ENCODE data around the gene RRBP1.
A peak's percentile ranks its signal among the peaks of the same experiment; 100 is the strongest.
"Not testable (repeated sequence)": the region's sequence is repeated elsewhere in the genome, so short reads cannot be mapped to it uniquely, and the experiment has no call there.

The RRBP1 gene

DNA sequence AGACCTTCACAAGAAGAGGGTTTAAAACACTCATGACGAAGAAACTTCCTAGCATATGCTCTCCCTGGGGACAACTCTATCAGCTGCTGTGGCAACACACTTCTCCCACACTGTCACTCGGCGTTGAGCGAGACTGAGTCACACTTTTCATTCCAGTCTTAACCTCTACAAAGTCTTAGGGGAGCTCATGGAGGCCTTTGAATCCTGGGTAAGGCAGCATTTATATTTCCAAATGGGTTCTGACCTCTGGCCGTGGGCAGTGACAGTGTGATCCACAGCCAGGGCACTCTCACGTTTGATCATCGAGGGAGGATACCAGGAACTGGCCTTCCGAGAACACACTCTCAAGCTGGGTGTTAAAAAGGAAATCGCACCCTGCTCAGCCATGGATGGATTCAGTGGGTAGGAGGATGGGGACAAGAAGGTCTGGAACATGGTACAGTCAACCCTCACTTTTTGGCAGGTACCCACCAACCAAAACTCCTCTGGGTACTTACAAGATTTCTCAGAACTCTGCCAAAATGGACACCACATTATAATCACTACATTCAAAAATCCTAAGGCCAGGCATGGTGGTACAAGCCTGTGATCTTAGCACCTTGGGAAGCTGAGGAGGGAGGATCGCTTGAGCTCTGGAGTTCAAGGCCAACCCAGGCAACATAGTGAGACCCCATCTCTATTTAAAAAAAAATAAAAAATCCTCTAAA is 19.6 kb downstream of the RRBP1 start:
- peak; percentile 67 for DNase-seq

GRCh38 chr20:17661121-17661744 is 20.8 kb downstream of the RRBP1 start:
- DNase-seq = peak; percentile 44

GRCh38 chr20:17660667-17661066 is 21.4 kb downstream of the RRBP1 start:
- DNase-seq = no peak

GRCh38 chr20:17659801-17660200 is 22.2 kb downstream of the RRBP1 start:
- DNase-seq = no peak

DNA sequence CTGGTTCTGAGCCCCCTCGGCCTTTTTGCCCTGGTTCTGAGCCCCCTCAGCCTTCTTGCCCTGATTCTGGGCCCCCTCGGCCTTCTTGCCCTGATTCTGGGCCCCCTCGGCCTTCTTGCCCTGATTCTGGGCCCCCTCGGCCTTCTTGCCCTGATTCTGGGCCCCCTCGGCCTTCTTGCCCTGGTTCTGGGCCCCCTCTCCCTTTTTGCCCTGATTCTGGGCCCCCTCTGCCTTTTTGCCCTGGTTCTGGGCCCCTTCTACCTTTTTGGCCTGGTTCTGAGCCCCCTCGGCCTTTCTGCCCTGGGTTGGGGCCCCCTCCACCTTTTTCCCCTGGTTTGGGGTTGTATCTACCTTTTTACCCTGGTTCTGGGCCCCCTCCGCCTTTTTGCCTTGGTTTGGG is 22.7 kb downstream of the RRBP1 start:
- not testable (repeated sequence) for DNase-seq

GRCh38 chr20:17658648-17658993 is 23.4 kb downstream of the RRBP1 start:
- DNase-seq = no peak

GRCh38 chr20:17657898-17658647 is 24.0 kb downstream of the RRBP1 start:
- DNase-seq = no peak

DNA sequence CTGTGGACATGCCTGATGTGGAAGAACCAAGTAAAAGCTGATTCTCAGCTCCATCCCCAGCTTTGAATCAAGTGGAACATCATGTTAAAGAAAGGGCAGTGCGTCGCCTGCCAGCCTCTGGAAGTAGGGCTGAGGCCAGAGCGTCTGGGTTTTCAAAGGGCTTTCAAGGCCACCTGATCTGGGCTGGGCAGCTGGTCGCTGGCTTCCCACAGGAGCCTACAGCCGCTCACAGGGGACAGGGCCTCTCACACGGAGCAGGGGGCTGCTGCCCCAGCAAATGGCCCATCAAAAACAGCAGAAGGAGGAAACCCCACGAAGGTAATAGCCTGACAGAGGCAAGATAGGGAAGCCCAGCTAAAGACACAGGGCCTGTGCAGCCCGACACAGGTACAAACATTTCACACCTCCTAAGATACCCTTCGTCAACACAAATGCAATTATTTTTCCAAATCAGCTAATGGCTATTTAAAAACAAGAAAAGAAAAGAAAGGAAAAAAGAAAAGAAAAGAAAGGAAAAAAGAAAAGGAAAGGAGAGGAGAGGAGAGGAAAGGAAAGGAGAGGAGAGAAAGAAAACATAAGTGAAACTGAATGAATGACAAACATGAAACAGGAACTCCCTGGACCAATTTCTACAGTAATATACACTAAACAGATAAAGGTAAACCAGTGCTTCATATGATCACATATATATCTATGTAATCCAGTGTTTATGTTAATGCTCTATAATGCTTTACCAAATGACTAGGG is 24.8 kb downstream of the RRBP1 start:
- DNase-seq = no peak

GRCh38 chr20:17655865-17656479 is 26.1 kb downstream of the RRBP1 start:
- DNase-seq = no peak

GRCh38 chr20:17655286-17655651 is 26.8 kb downstream of the RRBP1 start:
- DNase-seq = peak; percentile 34

GRCh38 chr20:17654649-17655285 is 27.3 kb downstream of the RRBP1 start:
- peak; percentile 58 for DNase-seq

- DNase-seq = no peak
Observed at GRCh38 chr20:17653835-17654648, 28.0 kb downstream of the RRBP1 start.

DNA sequence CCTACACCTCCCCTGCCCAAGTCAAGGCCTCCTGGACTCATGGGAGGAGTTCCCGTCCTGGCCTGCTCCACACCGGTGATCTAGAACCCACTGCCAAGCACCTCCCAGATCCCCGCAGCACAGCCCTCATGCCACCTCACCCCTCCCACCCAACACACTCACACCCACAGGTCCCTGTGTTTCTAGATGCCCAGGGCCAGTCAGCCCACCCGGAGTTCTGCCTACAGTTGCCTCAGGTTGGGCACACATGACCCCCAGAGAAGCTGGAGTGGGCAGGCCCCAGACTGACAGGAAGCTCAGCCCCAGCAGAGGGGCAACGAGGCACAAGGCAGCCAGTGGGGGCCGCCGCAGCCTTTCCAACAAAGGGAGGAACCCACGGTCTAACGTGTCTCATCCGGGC is 29.6 kb downstream of the RRBP1 start:
- DNase-seq = no peak

- no peak for DNase-seq
Observed at GRCh38 chr20:17651760-17652388, 30.2 kb downstream of the RRBP1 start.

DNA sequence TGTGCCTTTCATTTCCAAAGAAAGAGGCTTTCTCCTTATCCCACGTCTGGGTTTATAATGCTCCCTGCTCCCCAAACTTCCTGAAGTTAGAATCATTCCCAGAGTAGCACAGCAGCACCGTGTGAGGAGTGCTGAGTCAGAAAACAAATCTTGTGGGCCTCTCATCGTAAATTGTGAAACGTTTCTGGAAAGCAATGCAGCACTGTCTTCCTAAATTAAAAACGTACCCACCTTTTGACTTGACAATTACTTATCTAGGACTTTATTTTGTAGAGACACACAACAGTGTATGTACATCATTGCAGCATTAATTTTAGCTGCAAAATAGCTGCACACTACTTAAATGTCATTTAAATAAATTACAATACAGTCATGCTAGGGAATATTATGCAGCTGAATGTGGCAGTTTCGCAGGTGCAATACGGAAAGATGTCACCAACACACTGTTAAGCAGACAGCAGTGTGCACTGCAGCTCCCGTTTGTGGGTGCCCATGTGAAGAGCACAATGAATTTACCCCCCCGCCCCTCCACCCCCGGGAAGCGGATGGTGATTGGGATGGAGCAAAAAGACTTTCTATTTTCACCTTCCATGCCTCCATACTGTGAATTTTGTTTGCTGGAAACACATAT is 30.8 kb downstream of the RRBP1 start:
- DNase-seq = peak; percentile 45

DNA sequence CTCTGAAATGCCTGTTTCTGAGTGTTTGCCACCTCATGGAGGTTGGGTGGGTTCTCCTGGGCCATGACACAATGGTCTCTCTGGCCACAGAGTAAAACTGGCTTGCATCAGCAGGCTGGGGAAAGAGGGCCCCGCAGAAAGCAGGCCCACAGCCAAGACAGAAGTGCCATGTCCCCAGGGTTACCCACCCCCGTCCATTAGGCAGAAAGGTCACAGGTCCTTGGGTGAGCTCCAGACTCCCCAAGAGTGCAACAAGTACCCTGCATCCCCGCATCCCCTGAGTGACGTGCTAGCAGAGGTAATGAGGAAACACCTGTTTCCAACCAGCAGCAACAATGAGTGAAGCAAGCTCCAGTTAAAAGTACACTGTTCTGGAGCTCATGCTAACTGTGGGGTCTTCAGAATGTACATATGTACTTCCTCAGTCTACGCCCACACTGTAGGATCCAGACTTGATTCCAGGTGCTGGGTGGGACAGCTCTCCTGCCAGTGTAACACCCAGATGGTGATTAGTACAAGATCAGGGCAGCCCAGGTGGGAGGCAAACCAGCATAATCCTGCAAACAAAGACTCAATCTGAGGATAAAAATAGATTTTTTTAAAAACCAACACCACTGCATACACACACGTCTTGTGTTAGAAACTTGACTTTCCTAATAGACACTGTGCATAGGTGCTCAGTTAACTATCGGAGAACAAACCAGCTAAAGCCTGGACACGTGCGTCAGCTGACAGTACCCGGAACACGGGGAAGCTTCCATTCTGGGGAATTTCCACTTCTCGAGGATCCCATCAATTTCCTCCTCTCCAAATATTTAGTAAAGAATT is 31.5 kb downstream of the RRBP1 start:
- no peak for DNase-seq

DNA sequence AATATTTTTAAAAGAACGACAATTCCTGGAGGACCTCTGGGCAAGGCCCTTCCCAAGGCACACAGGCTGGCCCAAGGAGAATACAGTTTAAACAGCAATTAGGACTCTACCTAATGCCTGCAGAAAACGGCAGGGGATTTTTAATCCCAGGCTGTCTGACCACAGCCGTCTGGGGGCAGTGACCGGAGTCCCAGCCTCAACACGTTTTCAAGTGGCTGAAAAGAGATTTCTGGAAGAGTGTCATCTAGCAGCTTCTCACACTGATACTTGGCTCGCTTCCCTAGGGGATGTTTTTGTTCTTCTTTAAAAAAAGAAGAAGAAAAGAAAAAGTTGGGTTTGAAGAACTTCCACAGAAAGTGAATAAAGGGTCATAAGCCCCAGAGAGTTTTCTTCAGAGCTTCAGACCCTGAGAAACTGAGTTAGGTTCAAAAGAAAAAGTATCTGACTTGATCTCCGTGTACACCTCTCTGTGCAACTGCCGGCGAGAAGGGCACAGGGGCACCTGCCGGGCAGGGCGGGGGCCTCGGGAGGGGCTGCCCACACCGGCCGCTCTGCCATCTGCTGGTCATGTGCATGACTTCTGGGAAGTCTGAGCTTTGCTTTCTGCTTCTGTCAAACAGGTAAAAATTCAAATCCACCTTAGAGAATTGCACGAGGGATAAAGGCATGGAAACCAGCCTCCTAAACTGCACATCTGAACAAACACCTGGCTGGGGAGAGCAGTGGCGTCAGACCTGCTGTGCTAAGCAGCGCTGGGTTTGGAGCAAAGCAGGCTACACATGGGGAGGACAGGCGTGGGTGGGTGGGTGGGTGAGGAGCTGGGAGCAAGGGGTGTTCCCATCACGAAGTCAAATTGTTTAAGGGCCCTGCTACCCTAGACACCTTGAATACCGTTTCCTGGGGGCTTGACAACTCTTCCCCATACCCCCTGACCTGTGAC is 33.0 kb downstream of the RRBP1 start:
- no peak for DNase-seq

- DNase-seq = no peak
Observed at GRCh38 chr20:17648315-17648646, 33.8 kb downstream of the RRBP1 start.

Measured in fibroblast of skin of abdomen (primary cell).